HG03095 (cell line): Measurements from ENCODE around the gene TMA16.
"Not testable (repeated sequence)": the region's sequence is repeated elsewhere in the genome, so short reads cannot be mapped to it uniquely, and the experiment has no call there.

Source experiments
- ATAC-seq: cut with Tn5 transposase; IDR thresholded peaks from one replicate; pipeline ENCODE4 v1.9.1; 2021; ENCODE audit warnings: moderate library complexity; ENCODE audit not compliant: unreplicated experiment

The TMA16 gene

GRCh38 chr4:163494360-163495241 is at the start of gene TMA16:
TMA16 (plus strand) TSS chr4:163494690; CDS start chr4:163494802, 112 bp downstream.
- ATAC-seq, result peak; percentile 82

DNA sequence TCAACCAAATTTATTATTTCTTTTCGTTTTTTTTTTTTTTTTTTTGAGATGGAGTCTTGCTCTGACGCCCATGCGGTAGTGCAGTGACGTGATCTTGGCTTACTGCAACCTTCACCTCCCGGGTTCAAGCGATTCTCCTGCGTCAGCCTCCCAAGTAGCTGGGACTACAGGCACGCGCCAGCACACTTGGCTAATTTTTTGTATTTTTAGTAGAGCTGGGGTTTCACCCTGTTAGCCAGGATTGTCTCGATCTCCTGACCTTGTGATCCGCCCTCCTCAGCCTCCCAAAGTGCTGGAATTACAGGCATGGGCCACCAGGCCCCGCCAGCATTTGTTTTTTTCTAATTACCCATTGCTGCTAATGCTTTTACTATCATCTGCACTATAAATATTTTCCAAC is 47.5 kb upstream of the TMA16 start:
- ATAC-seq, result not testable (repeated sequence)

DNA sequence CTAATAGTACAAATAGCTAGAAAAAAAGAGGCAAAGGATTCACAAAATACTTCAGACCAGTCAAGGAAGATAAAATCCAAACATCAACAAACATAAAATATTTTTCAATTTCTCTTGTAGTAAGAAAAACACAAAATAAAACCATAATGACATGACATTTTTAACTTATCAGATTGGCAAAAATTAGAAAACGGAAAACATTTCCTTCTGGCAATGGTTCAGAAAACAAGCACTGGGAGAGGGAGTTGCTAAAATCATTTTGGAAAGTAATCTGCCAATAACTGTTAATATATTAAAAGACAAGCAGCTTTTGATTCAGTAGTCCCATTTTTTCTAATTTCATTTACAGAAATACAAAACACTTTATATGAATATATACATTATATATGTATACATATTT is 47.0 kb upstream of the TMA16 start:
- no peak for ATAC-seq

- ATAC-seq, result no peak
Measured at GRCh38 chr4:163448540-163449203, 45.8 kb upstream of the TMA16 start.

DNA sequence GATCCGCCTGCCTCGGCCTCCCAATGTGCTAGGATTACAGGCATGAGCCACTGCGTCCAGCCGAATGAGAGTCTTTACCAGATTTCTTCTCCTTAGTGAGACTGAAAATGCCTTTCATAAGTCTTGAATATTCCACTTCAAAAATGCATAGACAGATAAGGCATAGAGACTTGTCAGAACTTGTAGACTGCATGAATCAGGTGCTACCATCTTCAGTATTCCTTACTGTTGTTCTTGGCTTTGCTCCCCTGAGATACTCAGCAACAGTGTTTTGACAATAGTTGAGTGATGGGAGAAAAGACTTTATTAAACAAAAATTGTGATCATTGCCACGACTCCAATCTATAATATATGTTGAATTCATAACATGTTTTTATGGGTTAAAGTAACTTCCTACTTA is 31.9 kb upstream of the TMA16 start:
- no peak for ATAC-seq

DNA sequence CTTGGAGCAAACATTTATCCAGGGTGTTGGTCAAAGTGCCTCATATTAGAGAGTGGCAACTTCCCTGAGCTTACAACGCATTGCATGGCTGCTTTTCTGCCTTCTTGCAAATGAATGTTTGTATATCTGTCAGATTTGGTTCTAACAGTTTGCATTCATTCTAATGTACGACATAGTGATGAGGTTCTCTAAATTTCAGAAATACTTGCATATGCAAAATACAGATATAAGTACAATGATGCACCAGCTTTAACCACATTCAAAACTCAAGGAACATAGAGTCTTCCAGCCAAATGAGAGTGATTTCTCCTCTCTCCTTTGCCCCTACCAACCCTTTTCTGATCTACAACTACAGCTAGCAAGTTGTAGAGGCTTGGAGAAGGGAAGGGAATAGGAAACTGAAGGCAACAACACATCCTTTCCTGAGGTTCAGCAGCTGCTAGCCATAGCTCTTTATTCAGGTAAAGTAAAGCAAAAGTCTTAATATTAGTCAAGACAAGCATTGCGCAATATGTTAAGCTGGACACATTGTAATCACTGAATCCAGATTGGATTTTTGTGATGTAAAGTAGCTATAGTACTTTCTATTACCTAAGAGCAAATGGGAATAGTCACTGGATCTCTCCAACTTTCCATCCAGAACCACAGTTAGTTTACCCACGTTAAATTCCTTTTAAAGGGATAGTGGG is 27.3 kb upstream of the TMA16 start:
- no peak for ATAC-seq

DNA sequence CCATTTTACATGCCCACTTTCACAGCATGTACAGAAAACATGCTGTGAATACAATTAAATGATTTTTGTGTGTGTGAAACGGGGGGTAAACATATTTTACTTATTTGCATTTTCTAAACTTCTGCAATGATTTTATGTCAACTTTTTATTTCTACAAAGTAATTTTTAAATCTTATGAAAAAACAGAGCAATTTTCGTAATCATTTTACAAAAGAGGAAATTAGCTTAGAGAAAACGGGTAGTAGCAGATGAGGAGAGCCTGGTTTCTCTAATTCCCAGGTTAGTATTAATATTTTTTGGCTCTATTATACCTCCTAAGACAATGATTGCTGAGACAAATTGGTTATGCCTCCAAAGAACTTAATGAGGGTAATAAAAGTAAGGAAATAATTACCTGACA is 24.1 kb upstream of the TMA16 start:
- no peak for ATAC-seq

GRCh38 chr4:163473130-163473529 is 21.4 kb upstream of the TMA16 start:
- ATAC-seq, result no peak

DNA sequence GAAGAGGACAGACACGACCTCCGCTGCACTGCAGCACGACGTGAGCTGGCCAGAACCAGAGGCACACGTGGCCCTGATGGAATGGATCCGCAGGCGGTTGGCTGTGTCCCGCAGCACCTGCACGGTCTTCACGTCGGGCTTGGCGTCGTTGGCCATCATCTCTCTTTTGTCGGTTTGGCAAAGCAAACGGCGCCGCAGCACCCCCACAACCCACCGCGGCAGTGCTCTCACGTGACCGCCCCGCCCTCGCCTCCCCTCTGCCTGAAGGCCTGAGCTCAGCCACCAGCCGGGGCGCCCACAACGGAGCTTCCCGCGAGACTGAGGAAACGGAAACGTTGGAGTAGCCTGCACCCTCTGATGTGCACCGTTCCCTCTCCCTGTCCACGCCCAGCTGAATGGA is 20.9 kb upstream of the TMA16 start, which contains the start of gene TKTL2:
Gene TKTL2, minus strand, starts transcription at position 179 of the 400 bp plus-strand sequence. Its CDS starts 20 bp downstream, at position 159.
- ATAC-seq, result no peak

GRCh38 chr4:163474027-163474426 is 20.5 kb upstream of the TMA16 start:
- ATAC-seq, result no peak

GRCh38 chr4:163476761-163477438 is 17.6 kb upstream of the TMA16 start:
- no peak for ATAC-seq

- peak; percentile 60 for ATAC-seq
Measured at GRCh38 chr4:163482190-163482589, 12.3 kb upstream of the TMA16 start.

DNA sequence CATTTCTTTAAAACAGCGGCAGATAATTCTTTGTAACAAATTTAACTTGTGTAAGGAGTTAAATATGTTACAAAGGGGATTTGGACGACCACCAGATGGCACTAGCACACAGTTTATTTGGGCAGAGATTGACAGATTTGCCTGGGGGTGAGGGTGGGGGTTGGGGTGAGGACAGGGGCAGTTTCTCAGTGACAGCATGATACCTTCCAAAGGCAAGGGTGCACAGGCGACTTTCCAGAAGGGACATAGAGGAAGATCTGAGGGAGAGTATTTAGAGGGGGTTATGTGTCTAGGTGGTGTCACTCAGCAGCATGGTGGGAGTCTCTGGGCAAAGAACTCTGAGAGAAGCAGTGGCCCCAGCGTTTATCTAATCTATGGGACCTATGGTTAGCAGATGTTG is 9.6 kb upstream of the TMA16 start:
- ATAC-seq, result peak; percentile 39

- no peak for ATAC-seq
Measured at GRCh38 chr4:163485589-163485988, 8.9 kb upstream of the TMA16 start.

DNA sequence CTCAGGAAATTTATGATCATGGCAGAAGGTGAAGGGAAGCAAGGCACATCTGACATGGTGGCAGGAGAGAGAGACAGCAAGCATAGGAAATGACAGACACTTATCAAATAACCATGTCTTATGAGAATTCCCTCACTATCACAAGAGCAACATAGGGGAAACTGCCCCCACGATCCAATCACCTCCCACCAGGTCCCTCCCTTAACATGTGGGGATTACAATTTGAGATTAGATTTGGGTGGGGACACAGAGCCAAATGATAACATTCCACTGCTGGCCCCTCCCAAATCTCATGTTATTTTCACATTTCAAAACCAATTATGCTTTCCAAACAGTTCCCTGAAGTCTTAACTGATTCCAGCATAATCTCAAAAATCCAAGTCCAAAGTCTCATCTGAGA is 8.2 kb upstream of the TMA16 start:
- ATAC-seq, result no peak

DNA sequence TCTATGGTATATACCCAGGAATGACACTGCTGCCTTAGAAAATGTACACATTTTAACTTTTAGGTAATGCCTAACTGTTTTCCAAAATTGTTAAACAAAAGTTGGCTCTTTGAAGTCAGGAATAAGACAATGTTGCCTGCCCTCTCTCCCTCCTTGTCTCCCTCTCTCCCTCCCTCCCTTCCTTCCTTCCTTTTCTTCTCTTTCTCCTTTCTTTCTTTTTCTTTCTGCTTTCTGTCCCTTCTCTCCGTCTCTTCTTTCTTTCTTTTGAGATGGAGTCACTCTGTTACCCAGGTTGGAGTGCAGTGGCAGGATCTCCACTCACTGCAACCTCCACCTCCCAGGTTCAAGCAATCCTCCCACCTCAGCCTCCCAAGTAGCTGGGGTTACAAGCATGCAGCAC is 4.6 kb upstream of the TMA16 start:
- ATAC-seq, result no peak

GRCh38 chr4:163492951-163493504 is 1.5 kb upstream of the TMA16 start:
- no peak for ATAC-seq

DNA sequence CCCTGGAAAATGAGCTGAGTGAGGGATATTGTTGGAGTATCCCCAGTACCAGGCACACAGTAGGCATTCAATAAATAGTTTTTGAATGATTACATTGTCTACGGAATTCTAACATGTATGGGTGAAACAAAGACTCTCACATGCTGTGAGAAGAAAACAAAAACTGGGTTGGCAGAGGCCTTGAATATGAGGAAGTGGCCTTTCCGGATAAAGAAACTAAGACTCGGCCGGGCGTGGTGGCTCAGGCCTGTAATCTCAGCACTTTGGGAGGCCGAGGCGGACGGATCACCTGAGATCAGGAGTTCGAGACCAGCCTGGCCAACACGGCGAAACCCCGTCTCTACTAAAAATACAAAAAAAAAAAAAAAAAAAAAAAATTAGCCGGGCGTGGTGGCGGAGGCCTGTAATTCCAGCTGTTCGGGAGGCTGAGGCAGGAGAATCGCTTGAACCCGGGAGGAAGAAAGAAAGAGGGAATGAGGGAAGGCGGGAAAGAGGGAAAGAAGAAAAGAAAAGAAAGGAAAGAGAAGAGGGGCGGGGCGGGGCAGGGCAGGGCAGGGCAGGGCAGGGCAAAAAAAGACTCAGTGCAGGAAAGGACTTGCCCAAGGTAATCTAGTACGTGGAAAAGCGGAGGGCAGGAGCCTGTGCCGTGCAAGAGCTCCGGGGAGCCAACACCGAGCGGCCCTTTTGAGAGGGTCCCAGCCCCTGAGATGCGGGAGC is 689 bp upstream of the TMA16 start:
- ATAC-seq, result peak; percentile 24

DNA sequence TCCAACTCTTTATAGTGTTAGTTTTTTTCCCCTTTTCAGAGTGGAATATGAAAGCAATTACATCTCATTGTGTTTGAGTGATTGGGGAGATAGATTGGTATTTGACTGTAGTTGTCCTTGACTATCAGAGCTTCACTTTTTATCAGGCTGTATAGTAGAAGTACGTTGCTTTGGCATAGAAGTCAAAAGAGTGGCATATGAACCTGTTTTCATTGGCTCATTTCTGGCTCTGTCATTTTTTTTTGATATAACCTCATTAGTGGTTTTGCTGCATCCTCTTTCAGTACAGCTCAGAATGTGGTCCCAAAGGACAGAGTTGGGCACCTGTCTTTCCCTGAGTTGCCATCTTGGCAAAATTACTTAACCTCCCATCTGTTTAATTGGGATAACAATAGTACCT is 1.4 kb downstream of the TMA16 start:
- no peak for ATAC-seq

- no peak for ATAC-seq
Measured at GRCh38 chr4:163500586-163500985, 6.1 kb downstream of the TMA16 start.
